Body of pancreas (tissue), 4 donors: ENCODE results near the gene UCP2. TPM values are rescaled to one million over a fixed set of nuclear protein-coding genes. Genes with fewer than 3 reads are reported as not detected.

ENCODE experiments used
- ATAC-seq: fragments of 150-250 bp; one replicate; pipeline ENCODE4 v1.9.1; 2016
- DNase-seq, 4 donors: peaks; one replicate each; pipeline ENCODE4 v3.0.0-alpha.2; 2019
- H3K27ac ChIP-seq, 4 donors: fragments of 200-600 bp; sonication (generic); 1 replicate in 3 of 4; 2 replicates in 1 of 4; pipeline versions ENCODE4 v1.5.1 to v1.6.1; 2016 to 2019; ENCODE audit warnings: mild to moderate bottlenecking in 1 of 4, mixed read lengths in 1 of 4, moderate library complexity in 1 of 4
- H3K27me3 ChIP-seq, 2 donors: fragments of 200-600 bp; sonication (generic); one replicate each; pipeline ENCODE4 v1.6.0; 2016; ENCODE audit warnings: mild to moderate bottlenecking in 1 of 2
- H3K36me3 ChIP-seq, 2 donors: fragments of 200-600 bp; sonication (generic); replicated peaks in 1 of 2; 2 replicates each; pipeline ENCODE4 v1.5.1; 2016; ENCODE audit warnings: low read depth in 2 of 2; ENCODE audit not compliant: insufficient read depth in 1 of 2
- H3K4me1 ChIP-seq: fragments of 200-600 bp; sonication (generic); one replicate; pipeline ENCODE4 v1.6.0; 2016
- H3K4me3 ChIP-seq, 2 donors: fragments of 200-600 bp; sonication (generic); 1 replicate in 1 of 2; 2 replicates in 1 of 2; pipeline ENCODE4 v1.5.1; 2016 to 2019
- H3K9me3 ChIP-seq, 3 donors: fragments of 200-600 bp; sonication (generic); 1 replicate in 2 of 3; 2 replicates in 1 of 3; pipeline ENCODE4 v1.5.1; 2016
- CTCF ChIP-seq, 7 experiments: fragments of 450-650 bp in 4 of 7; fragments of 200-600 bp in 3 of 7; sonication (generic) in 3 of 7; IDR thresholded peaks; one replicate each; pipeline ENCODE4 v1.5.1; 2016 to 2019; ENCODE audit warnings: antibody characterized with exemption in 7 of 7
- POLR2A ChIP-seq, 3 donors: fragments of 450-650 bp; IDR thresholded peaks; one replicate each; pipeline ENCODE4 v1.6.1; 2016; ENCODE audit warnings: antibody characterized with exemption in 3 of 3, mild to moderate bottlenecking in 2 of 3
- WGBS, 2 donors: methylation state at CpG; one replicate each; pipeline ENCODE4 v1.1.5; 2017; 5-methylcytosine and 5-hydroxymethylcytosine counted together
- intact Hi-C: fragments of 100-400 bp; cut with DNase I; formaldehyde crosslinking; loops from one replicate; pipeline ENCODE4 v1.15.1; 2023
- total RNA-seq, 2 donors: library from RNA; depleted of rRNA; stranded (reverse); fragments of >200 nt; gene quantifications; one replicate each; pipeline ENCODE4 v1.1.0, GENCODE V29; 2016

UCP2 gene
- total RNA-seq, 2 donors from 2014 or later: 10.9 to 17.1 TPM

- no peak overlapping the region for H3K27ac ChIP-seq
- intact Hi-C loops: no loop called here
- no peaks in the 10 kb centered on the region for H3K4me1 ChIP-seq
- DNase-seq (no peak), ATAC-seq (no peak)
- no peaks in the 10 kb centered on the region for H3K36me3 ChIP-seq
- no peak overlapping the region for H3K4me3 ChIP-seq
- 75 to 94% methylated on average over 10 to 13 of the region's 13 CpGs for WGBS, 2 donors
- no peaks in the 10 kb centered on the region for H3K27me3 ChIP-seq
- H3K9me3 ChIP-seq: no peaks in the 10 kb centered on the region
- TF ChIP-seq CTCF (IDR thresholded peaks at IDR 0.05): no peak
- TF ChIP-seq POLR2A (IDR thresholded peaks at IDR 0.05): no peak
Measured at GRCh38 chr11:73946798-73947458, 35.7 kb downstream of the UCP2 start.

GRCh38 chr11:73945396-73945795 is 37.2 kb downstream of the UCP2 start:
- 54 to 66% methylated on average over 4 of the region's 4 CpGs for WGBS, 2 donors
- Histone ChIP-seq H3K27me3 (no peaks in the 10 kb centered on the region), H3K9me3 (no peaks in the 10 kb centered on the region), H3K36me3 (no peaks in the 10 kb centered on the region), H3K27ac (no peak overlapping the region), H3K4me1 (no peaks in the 10 kb centered on the region), H3K4me3 (no peak overlapping the region)
- TF ChIP-seq POLR2A (IDR thresholded peaks at IDR 0.05) (no peak), CTCF (IDR thresholded peaks at IDR 0.05) (no peak)
- no peak for ATAC-seq
- intact Hi-C loops: no loop called here
- no peak for DNase-seq

- intact Hi-C loops: no loop called here
- TF ChIP-seq POLR2A (IDR thresholded peaks at IDR 0.05): no peak
- no peak for TF ChIP-seq CTCF (IDR thresholded peaks at IDR 0.05)
- no peak for DNase-seq
- Histone ChIP-seq H3K27me3 (no peaks in the 10 kb centered on the region), H3K27ac (no peak overlapping the region), H3K9me3 (no peaks in the 10 kb centered on the region), H3K36me3 (no peaks in the 10 kb centered on the region), H3K4me1 (no peaks in the 10 kb centered on the region), H3K4me3 (no peak overlapping the region)
- 83 to 88% methylated on average over 10 of the region's 10 CpGs for WGBS, 2 donors
- ATAC-seq: no peak
Measured at GRCh38 chr11:73944901-73945300, 37.7 kb downstream of the UCP2 start.

GRCh38 chr11:73944085-73944484 is 38.6 kb downstream of the UCP2 start:
- no peak for TF ChIP-seq POLR2A (IDR thresholded peaks at IDR 0.05)
- TF ChIP-seq CTCF (IDR thresholded peaks at IDR 0.05): no peak
- Histone ChIP-seq H3K36me3 (no peaks in the 10 kb centered on the region), H3K27ac (no peak overlapping the region), H3K27me3 (no peaks in the 10 kb centered on the region), H3K4me3 (no peak overlapping the region), H3K9me3 (no peaks in the 10 kb centered on the region), H3K4me1 (no peaks in the 10 kb centered on the region)
- intact Hi-C loops: no loop called here
- DNase-seq (no peak), ATAC-seq (no peak)
- 64 to 68% methylated on average over 6 of the region's 6 CpGs for WGBS, 2 donors

- no peak for DNase-seq
- Histone ChIP-seq H3K9me3 (no peaks in the 10 kb centered on the region), H3K4me1 (no peaks in the 10 kb centered on the region), H3K36me3 (no peaks in the 10 kb centered on the region), H3K27ac (no peak overlapping the region), H3K4me3 (no peak overlapping the region), H3K27me3 (no peaks in the 10 kb centered on the region)
- no peak for ATAC-seq
- 68 to 85% methylated on average over 1 of the region's 1 CpG for WGBS, 2 donors
- TF ChIP-seq POLR2A (IDR thresholded peaks at IDR 0.05) (no peak), CTCF (IDR thresholded peaks at IDR 0.05) (no peak)
- intact Hi-C loops: no loop called here
Measured at GRCh38 chr11:73942010-73942409, 40.6 kb downstream of the UCP2 start.
